Vagina (tissue), 2 donors: Measurements from ENCODE around the gene AGBL1.

Experiments used
- CTCF ChIP-seq, 3 experiments: fragments of 450-650 bp in 2 of 3; fragments of 200-600 bp in 1 of 3; sonication (generic) in 1 of 3; IDR thresholded peaks; one replicate each; pipeline ENCODE4 v1.5.1; 2017 to 2019; ENCODE audit warnings: antibody characterized with exemption in 3 of 3, mild to moderate bottlenecking in 2 of 3, moderate library complexity in 2 of 3
- POLR2AphosphoS5 ChIP-seq, 2 donors: sonication (generic); formaldehyde crosslinking; IDR thresholded peaks; one replicate each; pipeline ENCODE4 v1.9.0; 2017; ENCODE audit warnings: antibody characterized with exemption in 2 of 2, mild to moderate bottlenecking in 2 of 2, low read depth in 1 of 2; ENCODE audit not compliant: insufficient read depth in 1 of 2

- TF ChIP-seq CTCF (IDR thresholded peaks at IDR 0.05): no peak
- TF ChIP-seq POLR2AphosphoS5 (IDR thresholded peaks at IDR 0.05; ENCODE audit: insufficient read depth in 1 of 2, low read depth in 1 of 2): no peak
Measured at GRCh38 chr15:86183596-86184491, 104.2 kb downstream of the AGBL1 start.
